KG1 (cell line): ENCODE measurements around the gene MAP3K4.
"Not testable (repeated sequence)": the region's sequence is repeated elsewhere in the genome, so short reads cannot be mapped to it uniquely, and the experiment has no call there.

Experiments
- DNase-seq: peaks from one replicate; lab custom pipeline; 2025; lab: John Stamatoyannopoulos, UW

MAP3K4 gene

GRCh38 chr6:161088676-161089328 is 97.2 kb downstream of the MAP3K4 start:
- no peak for DNase-seq

- DNase-seq = no peak
These were observed 99.6 kb downstream of the MAP3K4 start for GRCh38 chr6:161091151-161091550.

DNA sequence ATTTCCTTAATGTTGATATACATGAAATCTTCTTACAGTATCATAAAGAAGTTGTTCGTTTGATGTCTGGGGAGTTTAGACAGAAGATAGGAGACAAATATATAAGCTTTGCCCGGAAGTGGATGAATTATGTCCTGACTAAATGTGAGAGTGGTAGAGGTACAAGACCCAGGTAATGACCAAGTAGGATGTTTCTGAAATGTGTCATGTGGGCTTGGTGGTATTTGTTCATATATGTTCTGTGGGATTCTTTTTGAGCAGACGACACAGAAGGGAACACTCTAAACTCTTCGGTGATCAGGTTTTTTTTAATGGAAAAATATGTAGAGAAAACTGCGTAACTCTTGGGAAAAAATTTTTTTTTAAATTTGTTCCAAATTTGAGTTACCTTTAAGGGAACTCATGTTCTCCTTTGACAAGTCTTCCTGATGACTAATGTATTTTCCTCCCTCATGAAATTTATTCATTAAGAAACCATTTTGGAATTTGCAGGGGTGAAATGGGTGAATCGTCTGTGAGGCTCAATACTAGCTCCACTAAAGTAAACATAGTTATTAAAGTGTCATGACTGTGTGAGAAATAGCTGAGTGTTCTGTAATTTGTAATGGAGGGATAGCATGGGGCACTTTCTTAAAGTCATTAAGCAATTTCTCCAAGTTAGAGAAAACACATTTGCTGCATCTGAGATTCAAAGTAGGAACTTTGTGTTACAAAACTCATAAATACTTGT is 100.6 kb downstream of the MAP3K4 start:
- no peak for DNase-seq

- DNase-seq = no peak
These were observed 103.4 kb downstream of the MAP3K4 start for GRCh38 chr6:161094955-161095354.

- DNase-seq = no peak
These were observed 104.3 kb downstream of the MAP3K4 start for GRCh38 chr6:161095916-161096315.

GRCh38 chr6:161100072-161100471 is 108.5 kb downstream of the MAP3K4 start:
- no peak for DNase-seq

DNA sequence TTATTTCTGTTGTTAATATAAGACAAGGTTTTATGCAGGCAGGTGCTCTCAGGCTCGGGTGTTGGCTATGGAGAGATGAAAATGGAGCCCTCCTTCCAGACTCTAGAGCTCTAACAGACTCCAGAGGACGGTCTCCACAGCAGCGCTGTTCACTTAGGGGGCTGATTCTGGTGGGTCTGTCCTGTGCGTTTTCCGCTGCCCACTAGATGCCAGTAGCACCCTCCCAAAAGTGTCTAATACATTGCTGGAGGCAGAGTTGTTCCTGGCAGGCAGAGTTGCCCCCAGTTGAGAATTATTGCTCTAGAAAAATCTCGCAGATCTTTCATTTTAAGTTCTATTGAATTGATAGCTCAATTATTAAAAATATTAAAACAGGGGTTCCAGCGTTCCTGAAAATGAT is 109.9 kb downstream of the MAP3K4 start:
- no peak for DNase-seq

- DNase-seq = no peak
These were observed 111.9 kb downstream of the MAP3K4 start for GRCh38 chr6:161103475-161103874.

- DNase-seq = no peak
These were observed 113.4 kb downstream of the MAP3K4 start for GRCh38 chr6:161104966-161105365.

DNA sequence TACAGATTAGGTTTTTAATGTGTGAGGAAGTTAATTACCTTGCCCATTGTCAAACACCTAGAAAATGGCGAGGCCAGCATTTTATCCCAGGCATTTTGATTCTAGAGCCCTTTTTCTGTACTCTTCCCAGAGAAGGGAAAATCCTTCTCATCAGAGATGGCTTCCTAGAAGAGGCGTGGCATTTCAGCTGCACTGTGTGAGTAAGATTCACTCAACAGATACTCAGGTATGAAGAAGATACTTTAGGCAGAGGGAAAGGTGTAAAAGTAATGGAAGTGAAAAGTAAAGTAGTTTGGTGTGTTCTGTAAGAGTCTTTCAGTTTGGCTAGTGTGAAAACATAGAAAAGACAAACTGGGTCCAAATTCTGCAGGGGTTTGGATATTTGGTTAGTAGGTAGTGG is 113.8 kb downstream of the MAP3K4 start:
- no peak for DNase-seq

DNA sequence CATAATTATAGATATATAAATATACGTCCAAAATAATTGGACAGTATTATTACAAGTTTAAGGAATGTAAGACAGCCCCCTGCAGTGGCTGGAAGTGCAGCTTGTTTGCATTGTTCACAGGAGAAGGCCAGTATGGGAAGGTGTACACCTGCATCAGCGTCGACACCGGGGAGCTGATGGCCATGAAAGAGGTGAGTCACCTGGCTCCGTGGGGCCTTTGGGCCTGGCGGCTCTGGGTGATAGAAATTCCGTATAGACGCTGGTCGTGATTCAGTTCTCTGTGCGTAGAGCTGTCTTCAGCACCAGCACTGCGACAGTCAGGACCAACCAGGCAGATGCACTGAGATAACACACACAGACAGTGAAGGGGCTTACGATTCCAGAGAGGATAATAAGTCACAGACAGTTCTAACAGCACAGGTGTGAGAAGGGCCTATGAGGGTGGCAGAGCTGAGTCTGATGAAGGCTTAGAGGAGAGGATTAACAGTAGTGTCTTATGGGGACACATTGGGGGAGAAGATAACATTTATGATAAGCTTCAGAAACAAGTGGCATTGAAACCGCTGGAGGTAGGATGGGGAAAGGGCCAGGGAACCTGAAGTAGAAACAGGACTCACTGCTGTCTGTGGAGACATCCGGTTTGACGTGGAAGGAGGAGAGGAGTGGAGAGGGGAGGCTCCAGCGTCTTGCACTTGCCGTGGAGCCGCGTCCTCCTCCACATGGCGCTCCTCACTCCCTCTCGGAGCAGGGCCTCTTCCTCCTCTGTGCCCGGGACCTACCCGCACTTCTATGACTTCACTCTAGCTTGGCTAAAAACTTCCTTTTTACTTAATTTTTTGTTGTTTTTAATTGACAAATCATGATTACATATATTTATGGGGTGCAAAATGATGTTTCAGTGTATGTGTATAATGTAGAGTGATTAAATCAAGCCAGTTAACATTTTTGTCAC is 116.5 kb downstream of the MAP3K4 start:
- DNase-seq = no peak

GRCh38 chr6:161108916-161109315 is 117.3 kb downstream of the MAP3K4 start:
- DNase-seq = no peak

DNA sequence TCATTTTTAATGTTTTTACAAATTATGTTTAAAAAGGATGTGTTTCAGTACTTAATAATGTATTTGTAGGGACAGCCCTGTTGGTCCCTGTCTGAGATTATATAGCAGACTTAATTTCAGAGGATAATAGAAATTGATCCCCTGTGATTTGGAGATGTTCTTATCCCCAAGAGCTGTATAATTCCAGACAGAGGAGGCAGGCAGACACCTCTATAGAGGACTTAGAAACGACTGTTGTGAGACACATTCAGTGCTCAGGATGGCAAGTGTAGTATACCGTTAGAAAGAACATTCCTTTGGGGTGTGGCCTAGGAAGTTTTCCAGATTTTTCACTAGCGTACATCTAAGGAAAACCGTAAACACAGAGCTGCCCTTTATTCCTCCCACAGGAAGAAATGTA is 117.8 kb downstream of the MAP3K4 start:
- DNase-seq = no peak

GRCh38 chr6:161110028-161110779 is 118.6 kb downstream of the MAP3K4 start:
- no peak for DNase-seq

DNA sequence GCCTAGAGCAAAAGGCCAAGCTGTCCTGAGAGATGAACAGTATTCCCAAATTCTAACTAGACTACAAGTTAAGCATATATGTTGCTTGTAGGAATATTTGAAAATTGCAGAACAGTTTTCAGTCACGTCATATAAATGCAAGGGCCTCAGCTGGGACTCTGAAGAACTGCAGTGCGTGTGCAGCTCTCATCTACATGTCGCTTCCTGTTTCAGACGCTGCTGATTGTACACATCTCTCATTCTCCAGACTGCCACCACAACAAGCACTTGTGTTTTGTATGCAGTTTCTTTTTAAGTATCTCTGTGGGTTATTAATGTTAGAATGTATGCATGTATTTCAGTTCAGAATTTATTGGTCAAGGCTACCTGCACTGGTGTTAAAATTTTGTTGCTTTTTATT is 119.7 kb downstream of the MAP3K4 start:
- DNase-seq = no peak

DNA sequence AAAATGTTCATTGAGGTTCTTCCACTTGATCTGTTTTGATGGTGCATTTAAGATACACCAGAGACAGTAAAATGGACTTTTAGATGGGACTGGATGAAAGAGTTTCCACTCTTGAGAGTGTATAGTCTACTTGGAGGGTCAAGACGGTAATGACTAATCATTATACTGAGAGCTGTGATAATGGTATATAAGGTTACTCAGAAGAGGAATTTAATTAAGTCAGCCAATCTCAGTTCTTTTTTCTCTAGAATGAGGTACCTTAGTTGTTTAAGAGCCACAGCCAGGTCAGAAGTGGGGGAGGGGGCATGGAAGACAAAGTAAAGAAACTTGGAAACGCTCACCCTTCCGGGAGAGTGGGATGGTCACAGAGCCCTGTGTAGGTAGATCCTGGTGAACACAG is 123.9 kb downstream of the MAP3K4 start:
- DNase-seq = no peak

GRCh38 chr6:161116554-161116953 is 125.0 kb downstream of the MAP3K4 start:
- no peak for DNase-seq

- no peak for DNase-seq
These were observed 125.7 kb downstream of the MAP3K4 start for GRCh38 chr6:161117308-161117707.

GRCh38 chr6:161117942-161118341 is 126.4 kb downstream of the MAP3K4 start:
- DNase-seq = no peak

DNA sequence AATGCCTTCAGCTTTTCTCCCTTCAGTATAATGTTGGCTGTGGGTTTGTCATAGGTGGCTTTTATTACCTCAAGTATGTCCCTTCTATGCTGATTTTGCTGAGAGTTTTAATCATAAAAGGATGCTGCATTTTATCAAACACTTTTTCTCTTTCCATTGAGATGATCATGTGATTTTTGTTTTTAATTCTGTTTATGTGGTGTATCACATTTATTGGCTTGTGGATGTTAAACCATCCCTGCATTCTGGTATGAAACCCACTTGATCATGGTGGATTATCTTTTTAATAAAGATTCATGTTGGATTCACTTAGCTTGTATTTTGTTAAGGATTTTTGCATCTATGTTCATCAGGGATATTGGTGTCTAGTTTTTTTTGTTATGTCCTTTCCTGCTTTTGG is 131.8 kb downstream of the MAP3K4 start:
- not testable (repeated sequence) for DNase-seq

DNA sequence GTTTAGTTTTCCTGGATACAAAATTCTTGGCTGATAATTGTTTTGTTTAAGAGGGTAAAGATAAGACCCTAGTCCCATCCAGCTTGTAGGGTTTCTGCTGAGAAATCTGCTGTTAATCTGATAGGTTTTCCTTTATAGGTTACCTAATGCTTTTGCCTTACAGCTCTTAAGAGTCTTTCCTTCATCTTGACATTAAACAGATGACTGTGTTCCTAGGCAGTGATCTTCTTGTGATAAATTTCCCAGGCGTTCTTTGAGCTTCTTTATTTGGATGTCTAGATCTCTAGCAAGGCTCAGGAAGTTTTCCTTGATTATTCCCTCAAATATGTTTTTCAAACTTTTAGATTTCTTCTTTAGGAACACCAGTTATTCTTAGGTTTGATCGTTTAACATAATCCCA is 134.0 kb downstream of the MAP3K4 start:
- DNase-seq = no peak
